ENCODE results near the gene BAAT.
"Not testable (repeated sequence)": the region's sequence is repeated elsewhere in the genome, so short reads cannot be mapped to it uniquely, and the experiment has no call there.

Gene BAAT

DNA sequence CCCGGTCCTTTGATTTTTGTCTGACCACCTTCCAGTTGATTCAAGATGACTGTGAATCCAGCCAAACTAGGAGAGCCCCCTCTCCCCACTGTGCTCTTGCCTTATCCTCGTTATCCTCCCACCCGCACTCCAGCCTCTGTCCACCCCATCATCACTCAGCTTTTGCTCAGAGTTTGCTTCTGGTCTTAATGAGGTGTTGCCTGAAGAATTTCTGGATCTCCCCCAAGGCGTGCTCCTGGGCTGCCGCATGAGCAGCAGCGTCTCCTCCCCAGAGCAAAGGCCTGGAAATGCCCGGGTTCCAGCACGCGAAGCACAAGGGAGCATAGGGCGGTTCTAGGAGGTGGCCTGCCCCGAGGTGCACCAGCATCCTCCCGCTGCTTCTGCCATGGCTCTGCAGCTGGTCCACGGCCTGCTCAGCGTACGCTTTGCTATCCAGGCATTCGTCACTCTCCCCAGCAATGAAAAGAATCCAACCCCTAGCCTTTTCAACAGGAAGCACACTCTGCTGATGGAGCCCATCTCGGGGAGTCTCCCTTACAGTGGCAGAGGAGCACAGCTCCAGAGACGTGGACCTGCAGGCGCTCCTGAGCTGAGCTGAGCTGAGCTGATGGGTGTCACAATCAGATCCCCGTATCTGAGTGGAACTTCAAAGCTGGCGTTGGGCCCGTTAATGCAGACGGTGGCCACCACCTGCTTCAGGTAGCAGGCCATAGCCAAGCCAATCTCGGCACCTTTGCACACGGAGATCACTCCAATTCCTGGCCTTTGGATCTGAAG lies 50.7 kb downstream of the BAAT start:
- FAIRE-seq (no peak), DNase-seq (ENCODE audit: insufficient read length, low spot score) (no peak)
- TF ChIP-seq TAF1 (IDR thresholded peaks at IDR 0.05; ENCODE audit: low read depth, low read length) (no peak), PAX5 (IDR thresholded peaks at IDR 0.05; ENCODE audit: insufficient read depth, low read length, severe bottlenecking) (no peak), POLR2AphosphoS5 (IDR thresholded peaks at IDR 0.05; ENCODE audit: low read depth, low read length) (no peak), POLR2A (IDR thresholded peaks at IDR 0.05; ENCODE audit: low read depth, low read length) (no peak), POU2F2 (IDR thresholded peaks at IDR 0.05; ENCODE audit: low read depth, low read length) (no peak), SPI1 (IDR thresholded peaks at IDR 0.05; ENCODE audit: low read depth, low read length) (no peak)

GRCh38 chr9:101333490-101333889 lies 51.3 kb downstream of the BAAT start:
- FAIRE-seq: no peak
- DNase-seq (ENCODE audit: insufficient read length, low spot score): no peak
- TF ChIP-seq POLR2A (IDR thresholded peaks at IDR 0.05; ENCODE audit: low read depth, low read length) (no peak), PAX5 (IDR thresholded peaks at IDR 0.05; ENCODE audit: insufficient read depth, low read length, severe bottlenecking) (no peak), POLR2AphosphoS5 (IDR thresholded peaks at IDR 0.05; ENCODE audit: low read depth, low read length) (no peak), TAF1 (IDR thresholded peaks at IDR 0.05; ENCODE audit: low read depth, low read length) (no peak), SPI1 (IDR thresholded peaks at IDR 0.05; ENCODE audit: low read depth, low read length) (no peak), POU2F2 (IDR thresholded peaks at IDR 0.05; ENCODE audit: low read depth, low read length) (no peak)

- no peak for FAIRE-seq
- DNase-seq (ENCODE audit: insufficient read length, low spot score): no peak
- TF ChIP-seq PAX5 (IDR thresholded peaks at IDR 0.05; ENCODE audit: insufficient read depth, low read length, severe bottlenecking) (no peak), TAF1 (IDR thresholded peaks at IDR 0.05; ENCODE audit: low read depth, low read length) (no peak), POU2F2 (IDR thresholded peaks at IDR 0.05; ENCODE audit: low read depth, low read length) (no peak), POLR2A (IDR thresholded peaks at IDR 0.05; ENCODE audit: low read depth, low read length) (no peak), POLR2AphosphoS5 (IDR thresholded peaks at IDR 0.05; ENCODE audit: low read depth, low read length) (no peak), SPI1 (IDR thresholded peaks at IDR 0.05; ENCODE audit: low read depth, low read length) (no peak)
Measured at GRCh38 chr9:101332362-101332761, 52.4 kb downstream of the BAAT start.

DNA sequence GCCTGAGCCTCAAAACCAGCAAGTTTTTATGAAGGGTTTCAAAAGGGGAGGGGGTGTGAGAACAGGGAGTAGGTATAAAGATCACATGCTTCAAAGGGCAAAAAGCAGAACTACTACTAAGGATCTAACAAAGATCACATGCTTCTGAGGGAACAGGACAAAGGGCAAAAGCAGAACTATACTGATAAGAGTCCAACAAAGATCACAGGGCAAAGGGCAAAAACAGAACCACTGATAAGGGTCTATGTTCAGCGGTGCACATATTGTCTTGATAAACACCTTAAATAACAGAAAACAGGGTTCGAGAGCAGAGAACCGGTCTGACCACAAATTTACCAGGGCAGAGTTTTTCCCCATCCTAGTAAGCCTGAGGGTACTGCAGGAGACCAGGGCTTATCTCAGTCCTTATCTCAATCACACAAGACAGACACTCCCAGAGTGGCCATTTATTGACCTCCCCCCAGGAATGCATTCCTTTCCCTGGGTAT lies 57.3 kb downstream of the BAAT start:
- not testable (repeated sequence) for DNase-seq (ENCODE audit: insufficient read length, low spot score); FAIRE-seq

- no peak for FAIRE-seq
- no peak for DNase-seq (ENCODE audit: insufficient read length, low spot score)
- TF ChIP-seq POLR2A (IDR thresholded peaks at IDR 0.05; ENCODE audit: low read depth, low read length): no peak
- TF ChIP-seq POU2F2 (IDR thresholded peaks at IDR 0.05; ENCODE audit: low read depth, low read length): no peak
- TF ChIP-seq PAX5 (IDR thresholded peaks at IDR 0.05; ENCODE audit: insufficient read depth, low read length, severe bottlenecking): no peak
Measured at GRCh38 chr9:101326501-101326900, 58.3 kb downstream of the BAAT start.

GRCh38 chr9:101326035-101326434 lies 58.8 kb downstream of the BAAT start:
- FAIRE-seq (no peak), DNase-seq (ENCODE audit: insufficient read length, low spot score) (no peak)
- TF ChIP-seq POLR2AphosphoS5 (IDR thresholded peaks at IDR 0.05; ENCODE audit: low read depth, low read length): no peak
- TF ChIP-seq TAF1 (IDR thresholded peaks at IDR 0.05; ENCODE audit: low read depth, low read length): no peak
- TF ChIP-seq POLR2A (IDR thresholded peaks at IDR 0.05; ENCODE audit: low read depth, low read length): no peak
- no peak for TF ChIP-seq SPI1 (IDR thresholded peaks at IDR 0.05; ENCODE audit: low read depth, low read length)
- TF ChIP-seq POU2F2 (IDR thresholded peaks at IDR 0.05; ENCODE audit: low read depth, low read length): no peak
- TF ChIP-seq PAX5 (IDR thresholded peaks at IDR 0.05; ENCODE audit: insufficient read depth, low read length, severe bottlenecking): no peak

GRCh38 chr9:101325053-101325452 lies 59.8 kb downstream of the BAAT start:
- DNase-seq (ENCODE audit: insufficient read length, low spot score): no peak
- TF ChIP-seq POLR2A (IDR thresholded peaks at IDR 0.05; ENCODE audit: low read depth, low read length) (no peak), TAF1 (IDR thresholded peaks at IDR 0.05; ENCODE audit: low read depth, low read length) (no peak), PAX5 (IDR thresholded peaks at IDR 0.05; ENCODE audit: insufficient read depth, low read length, severe bottlenecking) (no peak), POU2F2 (IDR thresholded peaks at IDR 0.05; ENCODE audit: low read depth, low read length) (no peak), SPI1 (IDR thresholded peaks at IDR 0.05; ENCODE audit: low read depth, low read length) (no peak), POLR2AphosphoS5 (IDR thresholded peaks at IDR 0.05; ENCODE audit: low read depth, low read length) (no peak)
- FAIRE-seq: no peak

DNA sequence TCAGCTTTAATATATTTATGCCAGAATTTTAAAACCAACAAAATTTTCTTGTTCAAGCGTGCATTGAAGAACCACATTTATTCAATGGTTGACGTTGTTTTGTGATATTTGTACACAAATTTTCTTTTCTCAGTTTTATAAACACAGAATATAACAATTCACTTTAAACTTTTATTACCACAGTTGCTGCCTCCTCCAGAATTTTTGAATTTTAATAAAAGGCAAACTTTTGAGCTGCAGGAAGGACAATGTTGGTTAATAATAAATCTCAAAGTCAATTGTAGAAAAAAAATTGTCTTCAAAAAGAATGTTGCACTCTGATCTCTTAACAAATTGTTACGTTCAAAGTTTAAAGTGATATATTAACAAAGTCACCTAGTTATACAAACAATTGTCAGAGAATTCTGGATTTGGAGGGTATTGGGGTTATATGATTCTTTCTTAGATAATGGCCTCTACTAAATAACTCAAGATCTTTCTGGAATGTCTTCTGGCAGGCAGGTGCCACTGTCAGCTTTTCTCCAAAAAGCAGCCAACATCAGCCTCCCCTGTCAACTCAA lies 60.5 kb downstream of the BAAT start:
- FAIRE-seq (no peak), DNase-seq (ENCODE audit: insufficient read length, low spot score) (no peak)
- TF ChIP-seq PAX5 (IDR thresholded peaks at IDR 0.05; ENCODE audit: insufficient read depth, low read length, severe bottlenecking): no peak
- TF ChIP-seq POLR2AphosphoS5 (IDR thresholded peaks at IDR 0.05; ENCODE audit: low read depth, low read length): no peak
- no peak for TF ChIP-seq POU2F2 (IDR thresholded peaks at IDR 0.05; ENCODE audit: low read depth, low read length)
- no peak for TF ChIP-seq POLR2A (IDR thresholded peaks at IDR 0.05; ENCODE audit: low read depth, low read length)
- TF ChIP-seq TAF1 (IDR thresholded peaks at IDR 0.05; ENCODE audit: low read depth, low read length): no peak
- TF ChIP-seq SPI1 (IDR thresholded peaks at IDR 0.05; ENCODE audit: low read depth, low read length): no peak

GRCh38 chr9:101323129-101323528 lies 61.7 kb downstream of the BAAT start:
- TF ChIP-seq TAF1 (IDR thresholded peaks at IDR 0.05; ENCODE audit: low read depth, low read length): no peak
- no peak for FAIRE-seq
- DNase-seq (ENCODE audit: insufficient read length, low spot score): no peak

GRCh38 chr9:101317735-101318134 lies 67.1 kb downstream of the BAAT start:
- DNase-seq (ENCODE audit: insufficient read length, low spot score) (no peak), FAIRE-seq (no peak)
- TF ChIP-seq POLR2AphosphoS5 (IDR thresholded peaks at IDR 0.05; ENCODE audit: low read depth, low read length) (no peak), TAF1 (IDR thresholded peaks at IDR 0.05; ENCODE audit: low read depth, low read length) (no peak), POU2F2 (IDR thresholded peaks at IDR 0.05; ENCODE audit: low read depth, low read length) (no peak), PAX5 (IDR thresholded peaks at IDR 0.05; ENCODE audit: insufficient read depth, low read length, severe bottlenecking) (no peak), SPI1 (IDR thresholded peaks at IDR 0.05; ENCODE audit: low read depth, low read length) (no peak), POLR2A (IDR thresholded peaks at IDR 0.05; ENCODE audit: low read depth, low read length) (no peak)
